GM21367 (cell line): Measurements from ENCODE around the gene CFAP46.

ENCODE experiments used
- ATAC-seq: cut with Tn5 transposase; IDR thresholded peaks from one replicate; pipeline ENCODE4 v1.9.1; 2021; ENCODE audit not compliant: unreplicated experiment

CFAP46 gene

DNA sequence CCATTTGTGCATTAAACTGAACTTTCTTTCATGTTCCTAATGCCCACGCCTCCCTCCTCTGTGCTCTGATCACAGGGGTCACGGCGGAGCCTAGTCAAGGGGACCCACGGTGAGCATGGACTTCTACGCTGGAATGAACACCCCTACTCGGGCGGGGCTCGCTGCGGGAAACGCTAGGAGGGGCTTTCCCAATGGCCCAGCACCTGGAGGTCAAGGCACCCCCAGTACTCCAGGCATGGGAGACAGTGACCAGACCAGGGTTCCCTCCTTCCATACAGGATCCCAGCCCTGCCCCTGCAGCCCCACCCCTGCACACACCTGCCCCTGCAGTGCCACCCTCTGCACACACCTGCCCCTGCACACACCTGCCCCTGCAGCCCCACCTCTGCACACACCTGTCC is 129.4 kb downstream of the CFAP46 start:
- no peak for ATAC-seq

DNA sequence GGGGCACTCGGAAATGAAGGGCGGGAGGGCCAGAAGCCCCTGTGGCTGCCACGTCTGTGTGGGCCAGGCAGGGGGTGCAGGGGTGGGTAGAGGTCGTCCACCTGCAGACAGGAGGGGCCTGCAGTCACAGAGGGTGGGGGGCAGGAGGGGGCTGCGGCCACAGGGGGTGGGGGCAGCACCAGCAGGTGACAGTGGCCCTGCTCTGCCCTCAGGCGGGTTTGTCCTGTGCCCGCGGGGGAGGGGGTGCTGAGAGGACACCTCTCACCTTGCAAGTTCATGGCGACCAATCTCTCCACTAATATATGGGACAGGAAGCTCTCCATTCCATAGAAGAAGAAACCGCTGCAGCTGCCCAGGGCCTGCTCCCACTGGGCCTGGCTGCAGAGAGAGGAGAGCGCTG is 129.8 kb downstream of the CFAP46 start:
- no peak for ATAC-seq

DNA sequence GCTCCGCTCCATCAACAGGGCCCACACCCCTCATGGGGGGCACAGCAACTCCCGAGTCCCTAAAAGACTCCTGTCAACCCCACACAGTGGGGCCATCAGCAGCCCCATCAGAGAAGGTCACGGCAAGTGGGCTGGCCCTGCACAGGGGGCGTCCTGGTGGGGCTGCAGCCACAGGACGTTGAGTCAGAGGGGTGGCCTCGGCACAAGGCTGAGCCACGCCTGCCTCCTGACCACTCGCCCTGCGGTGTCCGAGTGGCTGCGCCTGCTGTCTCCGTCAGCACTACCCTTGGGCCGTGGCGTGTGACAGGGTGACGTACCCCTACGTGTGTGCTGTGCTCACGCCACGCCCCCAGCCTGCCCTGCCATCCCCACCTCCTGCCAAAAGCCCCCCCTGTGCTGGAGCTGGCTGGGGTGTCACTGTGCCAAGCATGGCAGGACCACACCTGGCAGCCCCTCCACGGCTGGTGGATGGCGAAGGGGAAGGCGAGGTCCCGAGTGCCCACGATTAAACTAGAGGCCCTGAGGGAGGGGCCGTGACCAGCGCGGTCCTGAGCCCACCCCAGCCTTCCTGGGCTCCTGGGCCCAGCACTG is 130.4 kb downstream of the CFAP46 start:
- no peak for ATAC-seq

GRCh38 chr10:132810807-132811700 is 131.3 kb downstream of the CFAP46 start:
- ATAC-seq: no peak

DNA sequence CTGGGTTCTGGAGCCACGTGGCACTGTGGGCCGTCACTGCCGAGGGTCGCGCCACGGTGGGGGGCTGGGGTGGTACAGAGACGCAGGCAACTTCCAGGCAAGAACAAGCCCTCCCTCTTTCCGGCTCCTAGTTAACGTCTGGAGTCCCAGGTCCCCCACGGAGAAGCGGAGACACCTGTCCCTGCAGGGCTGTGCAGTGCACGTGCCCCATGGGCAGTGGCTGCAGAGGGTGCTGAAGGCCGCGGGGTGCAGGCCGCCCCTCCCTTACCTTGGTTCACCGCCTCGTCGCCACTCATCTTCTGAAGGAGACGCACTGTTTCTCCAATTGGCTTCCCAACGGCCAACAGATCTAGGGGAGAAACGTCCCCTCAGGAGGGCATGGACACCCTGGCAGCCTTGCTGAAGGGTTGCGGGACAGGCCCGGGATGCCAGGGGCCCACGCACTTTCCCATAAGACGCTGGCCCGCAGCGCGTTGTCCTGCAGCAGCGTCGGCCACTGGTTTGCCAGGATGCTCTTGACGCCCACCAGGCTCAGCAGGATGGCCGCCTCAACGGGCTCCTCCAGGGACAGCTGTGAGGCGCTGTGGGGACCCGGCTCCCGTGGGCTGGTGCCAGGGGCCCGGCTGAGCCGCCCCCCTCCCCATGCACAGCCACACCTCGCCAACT is 132.1 kb downstream of the CFAP46 start:
- no peak for ATAC-seq

DNA sequence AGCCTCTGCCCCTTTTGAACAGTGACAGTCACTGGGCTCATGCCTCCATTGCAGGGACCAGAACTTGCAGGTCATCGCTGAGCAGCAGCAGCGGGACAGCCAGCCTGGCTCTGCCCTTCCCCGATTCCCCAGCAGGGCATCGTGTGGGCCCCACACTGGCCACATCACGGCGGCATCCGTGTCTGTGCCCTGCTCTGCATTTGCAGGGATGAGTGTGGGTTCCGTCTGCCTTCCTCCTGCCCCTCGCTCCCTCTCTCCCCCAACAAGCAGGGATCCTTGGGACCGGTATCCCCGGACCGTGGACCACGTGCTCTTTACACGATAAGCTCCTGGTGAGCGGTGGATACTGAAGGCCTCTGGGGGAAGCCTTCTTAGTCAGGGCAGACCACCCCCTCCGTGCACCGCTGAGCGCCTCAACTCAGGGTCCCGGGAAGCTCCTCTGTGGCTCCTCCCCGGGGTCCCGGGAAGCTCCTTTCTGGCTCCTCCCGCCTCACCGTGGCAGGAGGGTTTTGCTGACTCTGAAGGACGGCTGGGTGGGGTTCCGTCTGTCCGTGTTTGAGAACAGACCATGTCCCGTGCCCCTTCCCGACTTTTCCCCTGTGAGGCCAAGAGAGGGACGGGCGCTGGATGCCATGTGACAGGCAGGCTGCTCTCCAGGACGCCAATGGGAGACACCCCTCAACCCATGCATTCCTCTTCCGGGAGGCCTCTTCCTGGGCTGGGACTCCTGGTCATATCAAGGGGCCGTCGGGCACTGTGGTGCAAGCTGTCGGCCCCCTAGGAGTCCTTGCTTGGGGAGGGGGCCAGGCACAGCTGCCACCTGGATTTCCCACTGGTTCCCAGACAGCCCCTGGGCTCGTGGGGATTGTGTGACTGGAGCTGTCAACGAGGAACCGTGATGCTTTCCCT is 132.9 kb downstream of the CFAP46 start:
- ATAC-seq: no peak

DNA sequence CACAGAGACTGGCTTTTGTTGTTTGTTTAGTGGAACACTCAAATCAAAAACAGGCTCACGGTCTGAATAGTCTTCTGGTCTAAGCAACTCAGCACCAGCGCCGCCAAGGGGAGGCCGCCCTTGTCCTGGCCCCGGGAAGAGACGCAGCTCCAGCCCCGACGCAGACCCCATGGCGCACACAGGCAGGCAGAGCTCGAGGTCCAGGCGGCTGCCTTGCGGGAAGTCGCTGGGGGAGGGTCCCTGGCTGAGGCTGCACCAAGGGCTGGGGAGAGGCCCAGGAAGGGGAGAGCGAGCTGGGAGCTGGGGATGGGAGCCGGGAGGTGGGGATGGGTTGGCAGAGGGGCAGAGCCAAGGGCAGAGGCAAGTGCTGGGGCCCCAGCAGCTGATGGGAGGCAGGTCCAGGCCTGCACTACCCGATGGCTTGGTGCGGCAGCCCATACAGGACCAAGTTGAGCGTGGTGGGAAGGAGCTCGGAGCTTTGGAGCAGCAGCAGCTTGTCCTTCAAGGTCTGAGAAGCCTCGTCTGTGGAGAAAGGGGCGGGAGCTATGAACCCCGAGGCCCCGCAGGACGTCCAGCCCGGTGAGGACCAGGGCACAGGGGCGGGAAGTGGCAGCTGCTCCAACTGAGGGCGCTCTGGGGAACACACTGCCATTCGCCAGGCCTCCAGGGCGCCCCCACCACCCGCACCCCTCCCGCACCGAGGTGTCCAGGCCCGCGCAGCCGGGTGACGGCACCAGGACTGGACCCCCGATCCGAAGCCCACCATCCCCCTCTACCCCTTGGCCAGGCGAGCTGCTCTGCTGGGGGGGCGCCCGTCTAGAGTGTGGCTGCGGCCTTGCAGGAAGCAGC is 133.8 kb downstream of the CFAP46 start:
- no peak for ATAC-seq

- ATAC-seq: no peak
Measured at GRCh38 chr10:132807621-132808049, 134.7 kb downstream of the CFAP46 start.

DNA sequence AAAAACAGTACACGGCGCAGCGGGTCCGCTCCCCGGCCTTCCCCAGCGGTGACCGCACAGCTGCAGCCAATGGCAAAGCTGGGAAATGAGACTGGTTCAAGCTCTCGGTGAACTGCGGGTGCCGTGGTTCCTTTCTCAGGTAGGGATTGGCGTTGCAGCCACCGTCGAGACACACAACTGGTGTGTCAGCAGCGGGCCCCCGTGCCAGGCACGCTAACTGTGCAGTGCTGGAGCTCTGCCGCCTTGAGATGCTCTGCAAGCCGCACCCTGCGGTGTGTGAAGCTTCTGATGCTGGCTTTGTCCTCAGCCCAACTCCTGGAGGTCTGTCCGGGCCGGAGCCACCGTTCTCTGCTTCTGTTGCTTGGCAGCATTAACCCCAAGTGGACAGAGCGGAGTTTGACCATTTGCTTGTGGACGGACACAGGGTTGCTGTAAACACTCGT is 135.8 kb downstream of the CFAP46 start:
- ATAC-seq: no peak

DNA sequence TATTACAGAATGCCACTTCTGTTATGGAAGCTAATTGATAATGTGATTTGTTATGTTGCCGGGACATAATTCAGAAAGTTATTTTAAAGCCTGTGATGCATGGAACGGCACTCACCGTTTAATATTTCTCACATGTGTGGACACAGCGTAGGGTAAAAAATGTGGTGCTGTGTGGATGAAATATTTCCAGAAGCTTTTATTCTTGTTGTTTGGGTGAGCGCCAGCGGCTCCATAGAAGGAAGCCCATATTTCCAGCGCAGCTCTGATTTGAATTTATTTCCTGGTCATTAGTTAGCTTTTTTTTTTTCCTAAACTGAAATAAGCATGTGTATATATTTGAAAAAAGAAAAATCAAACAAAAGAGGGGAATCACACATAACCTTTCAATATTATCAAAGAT is 136.3 kb downstream of the CFAP46 start:
- ATAC-seq: no peak

GRCh38 chr10:132805599-132805998 is 136.8 kb downstream of the CFAP46 start:
- no peak for ATAC-seq

GRCh38 chr10:132804785-132805426 is 137.5 kb downstream of the CFAP46 start:
- ATAC-seq: no peak

DNA sequence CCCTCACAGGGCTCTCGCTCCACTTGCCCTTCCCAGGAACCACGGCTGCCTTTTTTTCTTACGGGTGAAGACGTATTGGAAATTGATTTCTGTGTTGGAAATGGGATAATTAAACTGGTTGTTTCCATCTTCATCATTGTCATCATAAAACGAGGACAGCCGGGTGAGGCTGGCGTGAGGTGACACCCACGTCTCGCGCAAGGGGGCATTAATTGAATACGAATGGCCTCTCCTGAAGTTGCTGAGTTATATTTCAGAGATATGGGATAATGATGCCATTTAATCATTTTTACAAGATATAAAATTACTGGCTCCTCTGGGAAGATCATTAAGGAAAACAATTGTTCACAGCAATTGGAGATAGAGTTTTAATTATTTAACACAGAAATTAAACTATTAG is 138.1 kb downstream of the CFAP46 start:
- ATAC-seq: no peak

- ATAC-seq: no peak
Measured at GRCh38 chr10:132803416-132804210, 138.8 kb downstream of the CFAP46 start.

GRCh38 chr10:132802694-132803320 is 139.6 kb downstream of the CFAP46 start:
- no peak for ATAC-seq

GRCh38 chr10:132802048-132802447 is 140.3 kb downstream of the CFAP46 start:
- no peak for ATAC-seq

GRCh38 chr10:132799865-132800264 is 142.5 kb downstream of the CFAP46 start:
- no peak for ATAC-seq

DNA sequence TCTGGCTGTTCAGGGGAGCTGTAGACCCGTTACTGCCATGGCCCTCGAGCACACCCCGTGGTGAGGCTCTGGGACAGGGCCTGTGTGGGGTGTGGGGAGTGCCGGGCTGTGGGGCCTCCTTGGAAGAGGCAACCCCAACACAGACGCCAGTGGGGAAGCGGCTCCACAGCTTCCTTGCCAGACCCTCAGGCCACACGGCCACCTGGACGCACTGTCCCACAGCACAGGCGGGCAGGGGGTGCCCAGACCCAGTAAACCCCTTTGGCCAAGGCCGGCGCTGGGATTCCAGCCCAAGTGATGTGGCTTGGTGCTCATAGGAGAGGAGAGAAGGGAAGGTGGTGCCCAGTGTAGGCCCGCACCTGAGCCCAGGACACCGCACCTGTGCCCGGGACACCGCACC is 143.5 kb downstream of the CFAP46 start:
- no peak for ATAC-seq
